HepG2 (cell line): ENCODE measurements around the gene NPC2.

Experiments used
- AFF4 ChIP-seq: sonication (generic); formaldehyde crosslinking; IDR thresholded peaks from 2 replicates; pipeline ENCODE4 v1.4.0; 2020; ENCODE audit warnings: missing genetic modification reagents
- DMAP1 ChIP-seq: IDR thresholded peaks from 2 replicates; pipeline ENCODE4 v1.6.1; 2016
- ELF1 ChIP-seq: sonication (generic); formaldehyde crosslinking; IDR thresholded peaks from 2 replicates; pipeline ENCODE4 v1.4.0; 2020; ENCODE audit warnings: missing genetic modification reagents
- GABPB1 ChIP-seq: IDR thresholded peaks from 2 replicates; pipeline ENCODE4 v1.6.1; 2016; ENCODE audit warnings: mild to moderate bottlenecking, missing genetic modification reagents, moderate library complexity, missing compliant biosample characterization
- GMEB1 ChIP-seq: sonication (generic); formaldehyde crosslinking; IDR thresholded peaks from 2 replicates; pipeline ENCODE4 v1.5.1; 2020; ENCODE audit warnings: missing genetic modification reagents, mild to moderate bottlenecking, borderline replicate concordance
- HDAC1 ChIP-seq: sonication (generic); formaldehyde crosslinking; IDR thresholded peaks from 2 replicates; pipeline ENCODE4 v1.5.1; 2020; ENCODE audit warnings: mild to moderate bottlenecking, missing genetic modification reagents
- POLR2A ChIP-seq, 2 experiments: IDR thresholded peaks; 2 replicates each; pipeline ENCODE4 v1.6.1; 2011; ENCODE audit warnings: low read depth in 2 of 2, low read length in 2 of 2, mild to moderate bottlenecking in 1 of 2, moderate library complexity in 1 of 2; ENCODE audit not compliant: insufficient read depth in 1 of 2
- ZNF121 ChIP-seq: sonication (generic); formaldehyde crosslinking; IDR thresholded peaks from 2 replicates; pipeline ENCODE4 v1.5.0; 2020; ENCODE audit warnings: mild to moderate bottlenecking, missing genetic modification reagents
- ZNF547 ChIP-seq: sonication (generic); formaldehyde crosslinking; IDR thresholded peaks from 2 replicates; pipeline ENCODE4 v1.5.1; 2020; ENCODE audit warnings: mild to moderate bottlenecking, missing genetic modification reagents
- ZNF563 ChIP-seq: sonication (generic); formaldehyde crosslinking; IDR thresholded peaks from 2 replicates; pipeline ENCODE4 v1.8.0; 2022; ENCODE audit warnings: mild to moderate bottlenecking, moderate library complexity, missing genetic modification reagents
- TF ChIP-seq, protein P1 (sequence below): sonication (generic); formaldehyde crosslinking; IDR thresholded peaks from 2 replicates; pipeline ENCODE4 v1.4.0; 2020; ENCODE audit warnings: mild to moderate bottlenecking, missing genetic modification reagents
- TF ChIP-seq, protein P2 (sequence below): sonication (generic); formaldehyde crosslinking; IDR thresholded peaks from 2 replicates; pipeline ENCODE4 v1.8.0; 2022; ENCODE audit warnings: mild to moderate bottlenecking, missing genetic modification reagents, borderline replicate concordance
- TF ChIP-seq, protein P3 (sequence below): sonication (generic); formaldehyde crosslinking; IDR thresholded peaks from 2 replicates; pipeline ENCODE4 v1.4.0; 2020; ENCODE audit warnings: missing genetic modification reagents

GRCh38 chr14:74541225-74541624 is 48.1 kb upstream of the NPC2 start:
- TF ChIP-seq ZNF547: no peak
- no peak for TF ChIP-seq ZNF563 (CRISPR knock-in tag)
- no peak for TF ChIP-seq ELF1 (CRISPR knock-in tag)
- no peak for TF ChIP-seq DMAP1
- TF ChIP-seq ZNF121 (CRISPR knock-in tag): no peak
- TF ChIP-seq, protein P1, sequence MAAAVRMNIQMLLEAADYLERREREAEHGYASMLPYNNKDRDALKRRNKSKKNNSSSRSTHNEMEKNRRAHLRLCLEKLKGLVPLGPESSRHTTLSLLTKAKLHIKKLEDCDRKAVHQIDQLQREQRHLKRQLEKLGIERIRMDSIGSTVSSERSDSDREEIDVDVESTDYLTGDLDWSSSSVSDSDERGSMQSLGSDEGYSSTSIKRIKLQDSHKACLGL (CRISPR knock-in tag): no peak
- TF ChIP-seq AFF4: no peak
- no peak for TF ChIP-seq GABPB1 (CRISPR knock-in tag)
- TF ChIP-seq HDAC1 (CRISPR knock-in tag): no peak
- no peak for TF ChIP-seq POLR2A (IDR thresholded peaks at IDR 0.05; ENCODE audit: insufficient read depth in 1 of 2, low read depth in 2 of 2, low read length in 2 of 2)
- no peak for TF ChIP-seq GMEB1 (CRISPR knock-in tag)
- TF ChIP-seq, protein P2, sequence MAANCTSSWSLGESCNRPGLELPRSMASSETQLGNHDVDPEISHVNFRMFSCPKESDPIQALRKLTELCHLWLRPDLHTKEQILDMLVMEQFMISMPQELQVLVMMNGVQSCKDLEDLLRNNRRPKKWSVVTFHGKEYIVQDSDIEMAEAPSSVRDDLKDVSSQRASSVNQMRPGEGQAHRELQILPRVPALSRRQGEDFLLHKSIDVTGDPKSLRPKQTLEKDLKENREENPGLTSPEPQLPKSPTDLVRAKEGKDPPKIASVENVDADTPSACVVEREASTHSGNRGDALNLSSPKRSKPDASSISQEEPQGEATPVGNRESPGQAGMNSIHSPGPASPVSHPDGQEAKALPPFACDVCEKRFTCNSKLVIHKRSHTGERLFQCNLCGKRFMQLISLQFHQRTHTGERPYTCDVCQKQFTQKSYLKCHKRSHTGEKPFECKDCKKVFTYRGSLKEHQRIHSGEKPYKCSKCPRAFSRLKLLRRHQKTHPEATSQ: no peak
- TF ChIP-seq, protein P3, sequence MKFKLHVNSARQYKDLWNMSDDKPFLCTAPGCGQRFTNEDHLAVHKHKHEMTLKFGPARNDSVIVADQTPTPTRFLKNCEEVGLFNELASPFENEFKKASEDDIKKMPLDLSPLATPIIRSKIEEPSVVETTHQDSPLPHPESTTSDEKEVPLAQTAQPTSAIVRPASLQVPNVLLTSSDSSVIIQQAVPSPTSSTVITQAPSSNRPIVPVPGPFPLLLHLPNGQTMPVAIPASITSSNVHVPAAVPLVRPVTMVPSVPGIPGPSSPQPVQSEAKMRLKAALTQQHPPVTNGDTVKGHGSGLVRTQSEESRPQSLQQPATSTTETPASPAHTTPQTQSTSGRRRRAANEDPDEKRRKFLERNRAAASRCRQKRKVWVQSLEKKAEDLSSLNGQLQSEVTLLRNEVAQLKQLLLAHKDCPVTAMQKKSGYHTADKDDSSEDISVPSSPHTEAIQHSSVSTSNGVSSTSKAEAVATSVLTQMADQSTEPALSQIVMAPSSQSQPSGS (CRISPR knock-in tag): no peak
